GM12874 (cell line): Measurements from ENCODE around the gene TEX13B.

Experiments used
- CTCF ChIP-seq: IDR thresholded peaks from 2 replicates; pipeline ENCODE4 v1.5.1; 2011; ENCODE audit warnings: low read depth, mild to moderate bottlenecking, control low read depth, low read length, moderate library complexity; ENCODE audit not compliant: insufficient read depth

Gene TEX13B

GRCh38 chrX:108019382-108019875 is 37.3 kb upstream of the TEX13B start:
- TF ChIP-seq CTCF = no peak

- TF ChIP-seq CTCF = no peak
These were observed 36.6 kb upstream of the TEX13B start for GRCh38 chrX:108018656-108019381.

- peak; percentile 41 for TF ChIP-seq CTCF
These were observed 19.1 kb upstream of the TEX13B start for GRCh38 chrX:108001218-108001814.

- no peak for TF ChIP-seq CTCF
These were observed 18.6 kb upstream of the TEX13B start for GRCh38 chrX:108000751-108001150.

GRCh38 chrX:107996124-107996523 is 14.0 kb upstream of the TEX13B start:
- TF ChIP-seq CTCF = no peak

- no peak for TF ChIP-seq CTCF
These were observed 2.9 kb upstream of the TEX13B start for GRCh38 chrX:107985033-107985432.

GRCh38 chrX:107979534-107979933 is 2.6 kb downstream of the TEX13B start:
- TF ChIP-seq CTCF = no peak
